Measurements from ENCODE around the gene ZFPM1.

ZFPM1 gene

DNA sequence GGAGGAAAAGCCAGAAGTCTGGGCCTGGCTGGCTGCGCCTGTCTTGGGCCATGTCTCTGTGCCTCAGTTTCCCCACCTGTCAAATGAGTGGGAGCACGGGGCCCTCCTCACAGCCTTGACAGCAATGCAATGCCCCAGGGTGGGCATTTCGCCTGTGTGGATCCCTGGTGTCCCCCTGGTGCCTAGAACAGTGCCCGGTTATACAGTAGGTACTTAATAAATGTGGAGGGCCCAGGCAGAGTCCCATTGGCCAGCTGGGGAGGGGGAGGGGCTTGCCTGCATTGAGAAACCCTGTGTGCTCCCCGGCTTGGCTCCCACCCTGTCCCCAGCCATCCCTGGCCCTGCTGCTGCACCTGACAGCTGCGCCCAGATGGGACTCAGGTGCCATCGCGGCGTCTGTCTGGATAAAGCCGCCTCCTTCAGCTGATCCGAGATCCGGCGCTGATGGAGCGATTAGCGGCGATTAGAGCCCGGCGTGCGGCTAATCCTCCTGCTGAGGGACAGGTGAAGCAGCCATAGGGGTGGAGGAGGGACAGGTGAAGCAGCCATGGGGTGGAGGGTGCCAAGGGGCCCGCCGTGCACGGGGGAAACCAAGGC, 12.4 kb downstream of the ZFPM1 start:
- TF ChIP-seq RAD21 (IDR thresholded peaks at IDR 0.05; ENCODE audit: low read depth): no peak
- TF ChIP-seq, protein P1, sequence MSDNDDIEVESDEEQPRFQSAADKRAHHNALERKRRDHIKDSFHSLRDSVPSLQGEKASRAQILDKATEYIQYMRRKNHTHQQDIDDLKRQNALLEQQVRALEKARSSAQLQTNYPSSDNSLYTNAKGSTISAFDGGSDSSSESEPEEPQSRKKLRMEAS (IDR thresholded peaks at IDR 0.05): no peak
- no peak for TF ChIP-seq CREB1 (IDR thresholded peaks at IDR 0.05; ENCODE audit: low read depth)
- no peak for TF ChIP-seq FOXM1 (IDR thresholded peaks at IDR 0.05; ENCODE audit: borderline replicate concordance, low read depth)
- TF ChIP-seq, protein P2, sequence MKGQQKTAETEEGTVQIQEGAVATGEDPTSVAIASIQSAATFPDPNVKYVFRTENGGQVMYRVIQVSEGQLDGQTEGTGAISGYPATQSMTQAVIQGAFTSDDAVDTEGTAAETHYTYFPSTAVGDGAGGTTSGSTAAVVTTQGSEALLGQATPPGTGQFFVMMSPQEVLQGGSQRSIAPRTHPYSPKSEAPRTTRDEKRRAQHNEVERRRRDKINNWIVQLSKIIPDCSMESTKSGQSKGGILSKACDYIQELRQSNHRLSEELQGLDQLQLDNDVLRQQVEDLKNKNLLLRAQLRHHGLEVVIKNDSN (IDR thresholded peaks at IDR 0.05): no peak
- no peak for TF ChIP-seq TCF12 (IDR thresholded peaks at IDR 0.05; ENCODE audit: low read depth)
- TF ChIP-seq ZBTB7A (IDR thresholded peaks at IDR 0.05; ENCODE audit: low read depth): no peak
- TF ChIP-seq EP300 (IDR thresholded peaks at IDR 0.05; ENCODE audit: borderline replicate concordance): no peak
- no peak for TF ChIP-seq CEBPB (IDR thresholded peaks at IDR 0.05)
- TF ChIP-seq EGR1 (IDR thresholded peaks at IDR 0.05): no peak
- no peak for TF ChIP-seq TEAD4 (IDR thresholded peaks at IDR 0.05)
- TF ChIP-seq YY1 (IDR thresholded peaks at IDR 0.05; ENCODE audit: low read depth): no peak
- TF ChIP-seq, protein P3, sequence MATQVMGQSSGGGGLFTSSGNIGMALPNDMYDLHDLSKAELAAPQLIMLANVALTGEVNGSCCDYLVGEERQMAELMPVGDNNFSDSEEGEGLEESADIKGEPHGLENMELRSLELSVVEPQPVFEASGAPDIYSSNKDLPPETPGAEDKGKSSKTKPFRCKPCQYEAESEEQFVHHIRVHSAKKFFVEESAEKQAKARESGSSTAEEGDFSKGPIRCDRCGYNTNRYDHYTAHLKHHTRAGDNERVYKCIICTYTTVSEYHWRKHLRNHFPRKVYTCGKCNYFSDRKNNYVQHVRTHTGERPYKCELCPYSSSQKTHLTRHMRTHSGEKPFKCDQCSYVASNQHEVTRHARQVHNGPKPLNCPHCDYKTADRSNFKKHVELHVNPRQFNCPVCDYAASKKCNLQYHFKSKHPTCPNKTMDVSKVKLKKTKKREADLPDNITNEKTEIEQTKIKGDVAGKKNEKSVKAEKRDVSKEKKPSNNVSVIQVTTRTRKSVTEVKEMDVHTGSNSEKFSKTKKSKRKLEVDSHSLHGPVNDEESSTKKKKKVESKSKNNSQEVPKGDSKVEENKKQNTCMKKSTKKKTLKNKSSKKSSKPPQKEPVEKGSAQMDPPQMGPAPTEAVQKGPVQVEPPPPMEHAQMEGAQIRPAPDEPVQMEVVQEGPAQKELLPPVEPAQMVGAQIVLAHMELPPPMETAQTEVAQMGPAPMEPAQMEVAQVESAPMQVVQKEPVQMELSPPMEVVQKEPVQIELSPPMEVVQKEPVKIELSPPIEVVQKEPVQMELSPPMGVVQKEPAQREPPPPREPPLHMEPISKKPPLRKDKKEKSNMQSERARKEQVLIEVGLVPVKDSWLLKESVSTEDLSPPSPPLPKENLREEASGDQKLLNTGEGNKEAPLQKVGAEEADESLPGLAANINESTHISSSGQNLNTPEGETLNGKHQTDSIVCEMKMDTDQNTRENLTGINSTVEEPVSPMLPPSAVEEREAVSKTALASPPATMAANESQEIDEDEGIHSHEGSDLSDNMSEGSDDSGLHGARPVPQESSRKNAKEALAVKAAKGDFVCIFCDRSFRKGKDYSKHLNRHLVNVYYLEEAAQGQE (IDR thresholded peaks at IDR 0.05; ENCODE audit: low read depth): no peak
- TF ChIP-seq TAF1 (IDR thresholded peaks at IDR 0.05; ENCODE audit: low read depth): no peak
- no peak for TF ChIP-seq NFIC (IDR thresholded peaks at IDR 0.05)

DNA sequence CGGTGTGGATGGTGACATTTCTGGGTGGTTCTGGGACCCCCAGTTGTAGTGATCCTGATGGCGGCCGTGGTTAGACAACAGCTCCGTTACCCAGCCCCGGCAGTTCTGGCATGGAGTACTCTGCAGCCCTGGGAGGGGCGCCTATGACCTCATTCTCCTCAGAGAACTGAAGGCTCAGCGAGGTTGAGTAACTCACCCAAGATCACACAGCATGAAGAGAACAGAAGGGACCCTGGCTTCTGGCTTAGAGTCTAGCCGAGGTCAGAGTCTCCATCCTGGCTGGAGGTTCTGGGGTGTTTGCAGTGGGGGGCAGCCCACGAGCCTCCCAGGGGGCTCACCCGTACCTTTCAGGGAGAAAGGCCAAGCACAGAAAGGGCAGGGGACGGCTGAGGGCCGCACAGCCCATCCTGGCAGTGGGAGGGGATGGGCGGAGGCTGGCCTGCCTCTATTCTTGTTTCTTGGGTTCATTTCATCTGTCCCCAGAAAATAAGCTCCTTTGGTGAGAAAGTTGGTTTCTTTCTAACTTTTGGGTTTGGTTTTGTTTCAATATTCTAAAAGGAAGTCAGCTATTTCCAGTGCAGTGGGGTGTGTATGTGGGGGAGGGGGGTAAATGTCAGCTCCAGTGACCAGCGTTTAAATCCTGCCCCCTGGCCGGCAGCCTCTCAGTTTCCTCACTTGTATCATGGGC, 13.2 kb downstream of the ZFPM1 start:
- TF ChIP-seq FOXM1 (IDR thresholded peaks at IDR 0.05; ENCODE audit: borderline replicate concordance, low read depth) (no peak), ZBTB7A (IDR thresholded peaks at IDR 0.05; ENCODE audit: low read depth) (no peak), TCF12 (IDR thresholded peaks at IDR 0.05; ENCODE audit: low read depth) (no peak)

DNA sequence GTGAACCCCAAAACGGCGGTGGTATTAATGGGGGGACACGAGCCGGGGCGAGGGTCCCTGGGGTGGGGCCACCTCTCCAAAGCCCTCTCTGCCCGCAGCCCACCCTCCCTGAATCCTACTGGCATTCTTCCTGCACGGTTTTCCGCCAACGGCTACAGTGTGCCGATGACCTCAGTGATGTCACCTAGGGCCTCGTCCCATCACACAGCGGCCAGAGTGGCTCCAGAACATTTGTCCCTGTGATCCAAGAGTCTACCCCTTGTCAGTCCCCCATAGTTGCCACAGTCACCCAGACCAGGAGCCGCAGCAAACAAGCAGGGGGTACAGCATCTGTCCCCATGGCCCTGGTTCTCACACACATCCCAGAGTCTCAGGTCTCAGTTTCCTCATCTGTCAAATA, 13.9 kb downstream of the ZFPM1 start:
- TF ChIP-seq TAF1 (IDR thresholded peaks at IDR 0.05; ENCODE audit: low read depth): no peak
- TF ChIP-seq, protein P1 (IDR thresholded peaks at IDR 0.05): no peak
- TF ChIP-seq, protein P3 (IDR thresholded peaks at IDR 0.05; ENCODE audit: low read depth): no peak
- TF ChIP-seq FOXM1 (IDR thresholded peaks at IDR 0.05; ENCODE audit: borderline replicate concordance, low read depth): no peak

DNA sequence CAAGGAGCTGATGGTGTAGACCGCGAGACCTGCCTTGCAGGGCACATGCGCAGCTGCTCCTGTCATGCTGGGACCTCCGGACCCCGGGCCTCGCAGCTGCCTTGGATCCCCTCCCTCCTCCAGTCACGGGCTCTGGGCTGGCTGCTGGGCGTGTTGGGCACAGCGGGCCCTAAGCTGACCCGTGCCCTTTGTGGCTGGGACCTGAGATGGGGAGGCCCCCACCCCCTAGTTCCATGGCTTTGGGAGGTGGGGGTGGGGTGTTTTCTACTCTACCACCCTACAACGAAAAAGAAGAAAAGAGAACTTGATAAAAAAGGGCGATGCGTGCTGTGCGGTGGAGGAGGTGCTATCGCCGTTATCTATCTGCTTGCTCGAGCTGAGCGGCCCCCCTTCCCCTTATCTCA, 14.5 kb downstream of the ZFPM1 start:
- TF ChIP-seq EP300 (IDR thresholded peaks at IDR 0.05; ENCODE audit: borderline replicate concordance) (no peak), NFIC (IDR thresholded peaks at IDR 0.05) (no peak), RAD21 (IDR thresholded peaks at IDR 0.05; ENCODE audit: low read depth) (no peak), FOXM1 (IDR thresholded peaks at IDR 0.05; ENCODE audit: borderline replicate concordance, low read depth) (no peak), TEAD4 (IDR thresholded peaks at IDR 0.05) (no peak)

DNA sequence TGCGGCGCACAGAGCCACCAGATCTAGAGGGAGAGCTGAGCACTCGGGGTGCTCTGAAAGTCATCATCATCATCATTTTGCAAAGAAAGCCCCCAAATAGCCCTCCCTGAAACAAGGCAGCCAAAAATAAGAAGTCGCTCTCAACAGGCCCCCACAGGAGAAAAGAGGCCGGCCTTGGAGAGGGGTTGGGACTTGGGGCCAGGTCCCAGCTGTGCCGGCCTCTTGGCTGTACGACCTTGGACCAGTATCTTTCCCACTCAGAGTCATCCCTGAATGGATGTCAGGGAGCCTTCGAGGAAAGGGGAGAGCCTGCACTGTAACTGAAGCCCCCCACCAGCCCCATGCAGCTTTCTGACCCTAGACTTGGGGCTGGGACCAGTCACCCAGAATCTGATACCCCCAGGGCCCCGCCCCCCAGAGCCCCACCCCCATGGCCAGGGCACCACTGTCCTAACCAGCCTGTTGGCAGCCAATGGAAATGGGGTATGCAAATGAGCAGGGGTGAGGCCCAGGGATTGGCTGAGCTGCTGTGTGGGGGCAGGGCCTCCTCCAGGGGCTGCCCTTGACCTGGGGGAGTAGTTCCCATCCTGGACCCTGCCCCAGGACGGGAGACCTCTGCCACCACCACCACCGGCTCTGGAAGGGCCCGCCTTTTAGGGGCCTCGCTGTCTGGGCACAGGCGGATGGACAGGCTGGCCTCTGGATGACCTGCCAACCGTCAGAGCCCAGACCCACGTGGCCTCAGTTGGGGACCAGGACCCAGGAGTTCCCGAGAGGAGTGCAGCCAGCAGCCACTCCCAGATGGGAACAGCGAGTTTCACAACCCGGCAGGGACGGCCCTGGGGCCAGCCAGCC, 15.4 kb downstream of the ZFPM1 start:
- TF ChIP-seq RAD21 (IDR thresholded peaks at IDR 0.05; ENCODE audit: low read depth): no peak
- TF ChIP-seq FOXM1 (IDR thresholded peaks at IDR 0.05; ENCODE audit: borderline replicate concordance, low read depth): no peak
- peak; percentile 29; the same call in 1 of the 2 replicates for TF ChIP-seq TCF12 (IDR thresholded peaks at IDR 0.05; ENCODE audit: low read depth)
- TF ChIP-seq EP300 (IDR thresholded peaks at IDR 0.05; ENCODE audit: borderline replicate concordance): no peak
- TF ChIP-seq YY1 (IDR thresholded peaks at IDR 0.05; ENCODE audit: low read depth): no peak
- TF ChIP-seq TEAD4 (IDR thresholded peaks at IDR 0.05): no peak
- TF ChIP-seq, protein P3 (IDR thresholded peaks at IDR 0.05; ENCODE audit: low read depth): no peak
- TF ChIP-seq EGR1 (IDR thresholded peaks at IDR 0.05): no peak
- TF ChIP-seq NFIC (IDR thresholded peaks at IDR 0.05): no peak
- TF ChIP-seq CREB1 (IDR thresholded peaks at IDR 0.05; ENCODE audit: low read depth): no peak
- TF ChIP-seq CEBPB (IDR thresholded peaks at IDR 0.05): no peak
- peak; percentile 98; the same call in 1 of the 2 replicates for TF ChIP-seq ZBTB7A (IDR thresholded peaks at IDR 0.05; ENCODE audit: low read depth)
- TF ChIP-seq, protein P1 (IDR thresholded peaks at IDR 0.05): peak; percentile 72
- TF ChIP-seq, protein P2 (IDR thresholded peaks at IDR 0.05): peak; percentile 73
- no peak for TF ChIP-seq TAF1 (IDR thresholded peaks at IDR 0.05; ENCODE audit: low read depth)
